HG03045 (cell line): ENCODE results near the gene FBXO44.
"Not testable (repeated sequence)": the region's sequence is repeated elsewhere in the genome, so short reads cannot be mapped to it uniquely, and the experiment has no call there.

Experiments
- ATAC-seq: cut with Tn5 transposase; IDR thresholded peaks from one replicate; pipeline ENCODE4 v1.9.1; 2021; ENCODE audit warnings: mild to moderate bottlenecking, moderate library complexity; ENCODE audit not compliant: unreplicated experiment

The FBXO44 gene

GRCh38 chr1:11654137-11654938 lies at the start of gene FBXO44, which contains the start of gene FBXO2:
Gene FBXO44, plus strand, starts transcription at chr1:11654877. Its CDS starts 959 bp downstream, at chr1:11655836.
Gene FBXO2, minus strand, starts transcription at chr1:11654429. Its CDS starts 89 bp downstream, at chr1:11654340.
- ATAC-seq = peak; percentile 78

DNA sequence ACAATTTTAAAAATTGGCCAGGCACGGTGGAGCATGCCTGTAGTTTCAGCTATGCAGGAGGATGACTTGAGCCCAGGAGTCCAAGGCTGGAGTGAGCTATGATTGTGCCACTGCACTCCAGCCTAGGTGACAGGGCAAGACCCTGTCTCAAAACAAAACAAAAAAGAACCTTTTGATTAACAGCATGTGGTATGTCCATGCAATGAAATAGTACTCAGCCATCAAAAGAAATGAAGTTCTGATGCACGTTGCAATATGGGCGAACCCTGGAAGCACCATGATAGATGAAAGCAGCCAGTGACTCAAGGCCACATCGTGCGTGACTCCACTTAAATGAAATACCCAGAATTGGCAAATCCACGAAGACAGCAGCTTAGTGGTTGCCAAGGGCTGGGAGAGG lies 47.9 kb upstream of the FBXO44 start:
- ATAC-seq = no peak

DNA sequence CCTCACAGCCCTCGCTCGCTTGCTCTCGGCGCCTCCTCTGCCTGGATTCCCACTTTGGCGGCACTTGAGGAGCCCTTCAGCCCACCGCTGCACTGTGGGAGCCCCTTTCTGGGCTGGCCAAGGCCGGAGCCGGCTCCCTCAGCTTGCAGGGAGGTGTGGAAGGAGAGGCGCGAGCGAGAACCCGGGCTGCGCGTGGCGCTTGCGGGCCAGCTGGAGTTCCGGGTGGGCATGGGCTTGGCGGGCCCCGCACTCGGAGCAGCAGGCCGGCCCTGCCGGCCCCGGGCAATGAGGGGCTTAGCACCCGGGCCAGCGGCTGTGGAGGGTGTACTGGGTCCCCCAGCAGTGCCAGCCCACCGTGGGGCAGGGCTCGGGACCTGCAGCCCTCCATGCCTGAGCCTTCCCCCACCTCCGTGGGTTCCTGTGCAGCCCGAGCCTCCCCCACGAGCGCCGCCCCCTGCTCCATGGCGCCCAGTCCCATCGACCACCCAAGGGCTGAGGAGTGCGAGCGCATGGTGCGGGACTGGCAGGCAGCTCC lies 46.0 kb upstream of the FBXO44 start:
- ATAC-seq = not testable (repeated sequence)

- not testable (repeated sequence) for ATAC-seq
Measured at GRCh38 chr1:11609378-11609777, 45.3 kb upstream of the FBXO44 start.

GRCh38 chr1:11610629-11611180 lies 44.0 kb upstream of the FBXO44 start:
- ATAC-seq = no peak

- ATAC-seq = no peak
Measured at GRCh38 chr1:11611638-11612327, 42.9 kb upstream of the FBXO44 start.

- no peak for ATAC-seq
Measured at GRCh38 chr1:11613347-11613746, 41.3 kb upstream of the FBXO44 start.

GRCh38 chr1:11615090-11615489 lies 39.6 kb upstream of the FBXO44 start:
- no peak for ATAC-seq

DNA sequence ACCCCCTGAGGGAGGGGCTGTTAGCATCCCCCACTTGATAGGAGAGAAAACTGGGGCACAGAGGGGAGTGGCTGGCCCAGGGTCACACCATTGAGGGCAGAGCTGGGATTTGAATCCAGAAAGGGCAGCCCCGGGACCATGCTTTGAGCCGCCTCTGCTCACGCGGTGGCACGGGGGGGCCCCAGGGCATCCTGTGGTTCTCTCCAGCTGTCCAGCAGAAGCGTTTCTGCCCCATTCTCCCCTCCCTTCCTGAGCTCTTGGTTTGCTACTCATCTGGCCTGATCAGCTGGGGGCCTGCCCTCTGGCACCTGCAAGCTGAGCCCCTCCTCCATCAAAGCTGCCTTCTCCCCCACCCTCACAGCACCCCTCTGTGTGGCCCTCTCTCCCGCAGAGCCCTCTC lies 37.9 kb upstream of the FBXO44 start:
- no peak for ATAC-seq

- no peak for ATAC-seq
Measured at GRCh38 chr1:11617314-11617713, 37.4 kb upstream of the FBXO44 start.

DNA sequence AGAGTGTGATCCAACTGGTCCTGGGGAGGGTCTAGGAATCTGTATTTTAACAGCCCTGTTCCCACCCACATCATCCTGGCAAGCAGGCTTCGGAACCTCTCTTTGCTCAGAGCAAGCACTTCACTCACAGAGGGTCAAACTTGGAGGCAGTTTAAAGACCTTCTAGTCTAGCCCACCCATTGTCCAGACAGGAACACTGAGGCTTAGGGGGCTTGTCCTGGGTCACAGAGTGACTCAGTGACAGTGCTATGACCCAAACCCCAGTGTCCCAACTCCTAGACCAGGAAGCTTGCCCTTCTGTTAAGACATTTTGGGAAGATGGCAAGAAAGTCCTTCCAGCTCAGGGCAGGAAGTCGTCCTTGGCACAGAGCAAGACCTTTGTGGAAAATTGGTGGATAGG lies 36.9 kb upstream of the FBXO44 start:
- no peak for ATAC-seq

DNA sequence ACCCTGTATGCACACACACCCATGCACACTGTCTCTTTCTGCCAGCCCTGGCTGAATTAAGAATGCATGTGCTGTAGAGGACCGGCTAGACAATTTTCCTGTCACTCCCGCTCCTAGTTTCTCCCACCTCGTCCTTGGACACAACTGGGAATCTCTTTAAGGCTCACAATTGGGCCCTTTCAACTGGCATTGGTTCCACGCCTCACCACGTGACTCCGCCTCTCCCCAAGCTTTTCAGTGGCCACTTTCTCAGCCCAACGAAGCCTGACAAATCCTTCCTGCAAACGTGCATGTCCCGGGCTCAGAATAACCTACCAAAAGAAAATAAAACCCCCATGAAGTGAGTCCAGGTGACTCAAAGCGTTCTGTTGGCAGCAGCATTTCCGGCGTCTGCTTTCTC lies 34.3 kb upstream of the FBXO44 start:
- no peak for ATAC-seq

GRCh38 chr1:11620924-11621323 lies 33.8 kb upstream of the FBXO44 start:
- ATAC-seq = no peak

DNA sequence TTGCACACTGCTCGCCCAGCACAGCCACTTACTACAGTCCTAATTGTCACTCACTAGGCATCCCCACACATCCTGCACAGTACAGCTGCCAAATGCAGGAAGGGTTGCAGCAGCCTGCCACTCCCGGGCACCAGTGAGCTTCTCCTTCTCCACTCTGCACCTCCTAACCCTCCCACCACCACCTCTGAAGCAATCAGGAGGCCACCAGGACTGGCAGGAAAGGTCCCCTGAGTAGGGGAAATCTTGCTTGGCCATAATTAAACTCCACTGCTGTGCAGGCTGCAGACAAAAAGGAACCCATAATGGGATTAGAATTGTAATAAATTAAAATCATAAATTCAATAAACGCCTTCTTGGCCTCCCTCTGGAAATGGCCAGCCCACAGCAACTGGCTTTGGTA lies 32.3 kb upstream of the FBXO44 start:
- ATAC-seq = no peak

GRCh38 chr1:11623702-11624101 lies 31.0 kb upstream of the FBXO44 start:
- ATAC-seq = no peak

- no peak for ATAC-seq
Measured at GRCh38 chr1:11626551-11626950, 28.1 kb upstream of the FBXO44 start.

GRCh38 chr1:11628767-11629166 lies 25.9 kb upstream of the FBXO44 start:
- ATAC-seq = no peak

DNA sequence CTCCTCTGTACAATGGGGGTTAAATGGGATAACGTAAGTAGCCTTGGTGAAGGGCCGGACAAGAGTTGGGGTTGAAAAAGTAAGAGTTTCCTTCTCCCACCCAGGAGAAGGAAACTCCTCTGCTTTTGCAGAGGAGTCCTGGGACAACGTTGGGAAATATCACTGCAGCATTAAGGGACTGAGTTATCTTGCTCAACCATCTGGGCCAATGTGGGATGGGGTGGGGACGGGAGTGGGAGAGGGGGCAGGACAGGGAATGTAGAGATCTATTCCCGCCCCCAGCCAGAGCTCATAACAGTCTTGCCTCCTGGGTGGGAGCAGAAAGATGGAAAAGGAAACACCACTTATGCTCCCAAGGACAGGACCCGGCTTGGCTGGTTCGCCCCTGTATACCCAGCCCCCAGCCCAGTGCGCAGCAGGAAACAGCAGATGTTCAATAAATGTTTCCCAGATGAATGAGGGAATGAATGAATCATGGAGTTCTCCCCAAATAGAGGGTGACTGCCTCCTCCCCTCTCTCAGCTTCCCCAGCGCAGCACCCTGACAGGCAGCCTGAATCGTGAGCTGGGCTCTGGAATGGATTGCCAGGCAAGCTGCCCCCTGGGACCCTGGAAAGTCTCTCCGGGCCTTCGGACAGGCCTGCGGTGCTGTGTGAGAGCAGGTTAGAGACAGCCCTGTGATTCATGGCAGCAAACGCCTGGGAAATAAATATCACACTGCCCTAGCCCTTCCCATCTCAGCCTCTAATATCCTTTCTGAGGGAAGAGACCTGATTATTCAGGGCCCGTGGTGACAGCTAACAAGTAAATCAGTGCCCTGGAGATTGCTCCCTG lies 25.3 kb upstream of the FBXO44 start:
- ATAC-seq = no peak

GRCh38 chr1:11634365-11635192 lies 20.1 kb upstream of the FBXO44 start:
- no peak for ATAC-seq

DNA sequence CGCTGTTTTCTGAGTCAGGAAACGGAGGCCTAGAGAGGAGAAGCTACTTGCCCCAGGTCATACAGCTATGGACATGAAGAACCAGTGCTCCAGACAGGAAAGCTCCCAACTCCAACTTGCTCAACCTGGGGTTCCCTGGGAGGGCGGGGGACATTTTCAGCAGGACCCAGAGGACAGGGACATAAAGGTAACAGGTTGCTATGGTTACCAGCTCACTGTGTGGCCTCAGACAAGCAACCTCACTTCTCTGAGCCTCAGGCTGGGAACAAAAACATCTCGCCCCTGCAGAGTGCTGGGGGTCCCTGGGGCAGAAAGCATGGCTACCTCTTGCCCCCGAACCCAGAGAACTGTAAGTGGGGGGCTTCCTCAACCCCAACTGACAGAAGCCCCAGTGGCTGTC lies 16.6 kb upstream of the FBXO44 start:
- ATAC-seq = no peak
